Measurements from ENCODE around the gene TENT4A.

Gene TENT4A

DNA sequence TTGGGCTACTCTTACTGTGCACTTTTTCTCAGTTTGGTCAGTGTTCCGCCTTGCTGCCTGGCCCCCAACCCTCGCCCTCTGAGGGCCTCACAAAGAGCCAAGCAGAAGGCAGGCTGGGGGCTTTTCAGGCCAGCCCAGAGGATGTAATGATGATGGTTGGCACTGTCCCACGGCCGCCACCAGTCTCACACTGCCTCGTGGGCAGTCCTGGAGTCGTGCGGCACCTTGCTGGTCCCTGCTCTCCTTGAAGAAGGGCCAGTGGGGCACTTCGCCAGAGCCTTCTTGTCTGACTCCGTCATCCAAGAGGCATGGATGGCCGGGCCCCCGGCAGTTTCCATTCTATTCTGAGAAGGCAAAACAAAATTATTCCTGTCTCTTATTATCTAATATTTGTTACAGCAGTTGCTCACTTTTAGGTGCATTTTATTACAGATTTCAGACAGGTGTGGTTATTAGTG lies 21.0 kb downstream of the TENT4A start:
- DNase-seq, result no peak

DNA sequence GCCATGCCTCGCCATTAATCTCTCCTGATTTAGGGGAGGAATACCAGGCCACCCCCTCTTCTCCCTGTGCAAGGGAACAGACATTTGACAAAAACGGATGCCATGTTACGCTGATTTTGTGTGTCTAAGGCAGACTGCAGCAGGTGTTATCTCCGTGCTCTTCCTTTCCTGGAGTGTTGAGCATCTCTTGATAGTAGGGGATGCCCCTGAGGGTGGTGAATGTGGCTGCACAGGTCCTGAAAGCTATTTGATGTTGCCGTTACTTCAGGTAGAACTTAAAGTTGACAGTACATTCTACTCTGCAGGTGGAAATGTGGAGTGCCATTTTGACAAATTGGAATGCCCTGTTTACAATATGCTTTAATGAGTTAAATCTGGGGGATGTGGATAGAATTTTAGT lies 21.5 kb downstream of the TENT4A start:
- DNase-seq, result no peak

DNA sequence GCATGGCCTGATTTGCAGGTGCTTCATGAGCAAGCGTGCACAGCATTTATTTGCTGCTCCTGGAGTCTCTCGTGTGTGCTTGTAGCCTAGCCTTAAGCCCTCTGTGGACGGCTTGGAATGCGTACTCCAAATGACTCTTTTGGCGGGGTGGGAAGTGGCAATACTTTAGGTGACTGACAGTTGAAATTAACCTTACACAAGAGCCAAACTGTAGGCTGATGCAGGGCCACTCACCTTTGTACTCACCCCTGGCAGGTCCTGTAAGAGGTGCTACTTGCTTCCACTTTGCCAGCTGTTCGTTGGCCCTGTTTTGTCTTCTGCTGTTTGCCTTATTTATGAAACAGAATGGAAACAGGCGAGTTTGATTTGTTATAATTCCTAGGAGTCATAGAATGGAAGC lies 22.9 kb downstream of the TENT4A start:
- DNase-seq, result no peak

DNA sequence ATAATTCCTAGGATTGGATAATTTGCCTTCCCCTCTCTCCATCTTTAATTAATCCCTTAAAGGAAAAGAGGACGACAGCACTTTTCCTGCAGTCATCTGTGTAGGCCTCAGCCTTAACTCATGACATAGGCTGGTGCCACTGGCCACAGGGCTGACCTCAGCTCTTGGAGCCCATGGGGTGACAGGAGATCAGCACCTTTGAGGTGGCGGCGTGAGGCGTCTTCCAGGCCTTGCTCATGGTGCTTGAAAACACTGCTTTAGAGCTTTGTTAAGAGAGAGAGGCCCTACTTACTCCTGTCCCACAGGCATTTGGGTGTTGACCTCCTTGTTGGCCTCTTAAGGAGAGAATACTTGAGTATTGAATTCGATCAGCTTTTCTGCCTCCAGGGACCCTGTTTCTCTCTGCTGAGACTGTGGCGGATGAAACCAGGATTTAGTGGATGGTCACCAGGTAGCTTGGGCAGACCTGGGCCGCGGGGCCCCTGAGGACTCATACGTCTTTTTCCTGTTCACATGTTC lies 23.4 kb downstream of the TENT4A start:
- DNase-seq, result no peak

DNA sequence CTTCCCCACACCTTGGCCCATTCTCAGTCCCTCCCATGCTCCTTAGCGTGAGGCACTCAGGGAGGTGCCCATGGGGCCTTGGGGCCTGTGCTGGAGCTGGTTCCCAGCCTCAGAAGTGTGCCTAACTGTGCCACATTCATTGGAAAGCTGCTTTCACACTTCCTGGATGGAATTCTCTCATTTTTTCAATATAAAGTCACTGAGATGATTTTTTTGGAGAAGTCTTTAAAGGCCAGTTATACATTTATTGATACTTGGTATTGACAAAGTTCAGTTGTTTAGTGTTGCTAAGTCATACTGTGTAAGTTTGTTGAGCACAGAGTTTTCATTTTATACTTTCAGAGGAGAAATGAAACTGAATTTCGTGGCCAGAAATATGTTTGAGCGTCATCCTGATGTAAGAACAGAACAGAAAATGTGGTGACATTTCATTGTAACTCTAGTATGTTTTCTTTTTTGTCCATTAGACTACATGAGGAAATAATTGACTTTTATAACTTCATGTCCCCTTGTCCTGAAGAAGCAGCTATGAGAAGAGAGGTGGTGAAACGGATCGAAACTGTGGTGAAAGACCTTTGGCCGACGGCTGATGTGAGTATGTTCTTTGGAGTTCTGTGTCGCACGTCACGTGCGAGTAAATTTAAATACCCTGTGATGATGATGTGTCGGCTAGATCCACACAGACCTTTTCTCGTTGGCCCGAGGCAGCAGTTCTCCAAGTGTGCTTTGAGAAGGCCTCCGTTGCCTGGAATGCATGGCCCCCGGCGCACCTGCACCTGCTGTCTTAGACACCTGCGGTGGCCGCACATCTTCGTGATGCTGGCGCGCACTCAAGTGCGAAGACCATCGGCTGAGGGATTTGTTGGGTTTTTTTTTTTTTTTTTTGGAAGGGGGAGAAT lies 24.1 kb downstream of the TENT4A start:
- DNase-seq, result no peak

DNA sequence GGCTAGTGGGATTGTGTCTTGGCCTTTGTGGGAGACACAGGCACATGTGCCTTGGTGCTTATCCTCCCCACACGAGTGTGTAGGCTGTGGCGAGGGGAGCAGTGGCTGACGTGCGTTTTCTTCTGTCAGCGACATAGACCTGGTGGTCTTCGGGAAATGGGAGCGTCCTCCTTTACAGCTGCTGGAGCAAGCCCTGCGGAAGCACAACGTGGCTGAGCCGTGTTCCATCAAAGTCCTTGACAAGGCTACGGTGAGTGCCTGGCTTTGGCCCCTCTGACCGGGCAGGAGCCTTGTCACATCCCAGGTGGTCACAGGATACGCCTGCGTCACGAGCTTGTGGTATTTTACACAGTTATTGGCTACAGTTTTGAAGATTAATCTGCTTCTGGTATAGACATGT lies 26.4 kb downstream of the TENT4A start:
- no peak for DNase-seq

DNA sequence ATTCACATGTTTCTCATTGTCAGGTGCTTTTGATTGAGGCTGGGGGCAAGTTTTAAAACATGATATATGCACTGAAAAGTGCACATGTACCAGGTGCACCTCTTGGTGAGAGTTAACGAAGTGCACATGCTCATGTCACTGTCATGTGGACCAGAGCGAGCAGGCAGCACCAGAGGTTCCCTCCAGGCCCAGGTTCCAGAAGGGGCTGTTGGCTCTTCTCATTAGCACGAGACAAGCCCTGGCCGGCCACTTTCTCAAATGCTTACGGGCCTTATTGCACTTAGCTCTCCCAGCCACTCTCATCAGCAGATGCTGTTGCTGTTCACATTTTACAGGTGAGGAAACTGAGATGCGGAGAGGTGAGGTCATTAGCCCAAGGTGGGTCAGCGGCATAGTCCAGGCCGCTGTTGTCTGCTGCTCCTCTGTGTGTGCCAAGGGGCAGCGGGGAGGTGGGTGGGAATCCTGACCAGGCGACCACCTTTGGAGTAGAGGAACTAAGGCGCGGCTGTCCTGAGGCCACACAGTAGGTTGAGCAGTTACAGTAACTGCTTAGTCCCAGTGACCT lies 27.4 kb downstream of the TENT4A start:
- DNase-seq, result no peak

DNA sequence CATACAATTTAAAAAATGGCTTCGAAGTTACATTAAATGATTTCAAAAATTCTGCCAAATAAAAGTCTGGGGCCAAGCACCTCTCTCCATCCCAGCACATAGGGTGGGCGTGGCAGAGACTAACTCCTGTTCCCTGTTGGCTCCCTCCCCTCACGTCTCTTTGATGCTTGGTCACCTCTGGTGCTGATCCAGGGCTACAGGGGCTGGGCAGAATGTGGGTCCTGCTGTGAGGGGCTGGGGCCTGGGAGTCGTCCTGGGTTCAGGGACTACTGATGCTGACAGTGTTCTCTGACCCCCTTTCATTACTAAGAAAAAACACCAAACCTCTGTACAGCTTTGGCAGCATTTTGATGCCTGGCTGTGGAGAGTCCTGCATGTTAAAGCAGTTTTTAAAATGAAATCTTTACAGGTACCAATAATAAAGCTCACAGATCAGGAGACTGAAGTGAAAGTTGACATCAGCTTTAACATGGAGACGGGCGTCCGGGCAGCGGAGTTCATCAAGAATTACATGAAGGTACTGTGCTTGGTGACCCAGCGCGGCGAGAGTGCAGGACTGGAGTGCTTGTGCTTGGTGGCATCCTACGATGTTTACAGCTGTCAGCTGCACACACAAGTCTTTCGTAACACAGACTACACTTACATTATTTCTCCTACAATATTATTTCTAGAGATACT lies 29.0 kb downstream of the TENT4A start:
- no peak for DNase-seq

DNA sequence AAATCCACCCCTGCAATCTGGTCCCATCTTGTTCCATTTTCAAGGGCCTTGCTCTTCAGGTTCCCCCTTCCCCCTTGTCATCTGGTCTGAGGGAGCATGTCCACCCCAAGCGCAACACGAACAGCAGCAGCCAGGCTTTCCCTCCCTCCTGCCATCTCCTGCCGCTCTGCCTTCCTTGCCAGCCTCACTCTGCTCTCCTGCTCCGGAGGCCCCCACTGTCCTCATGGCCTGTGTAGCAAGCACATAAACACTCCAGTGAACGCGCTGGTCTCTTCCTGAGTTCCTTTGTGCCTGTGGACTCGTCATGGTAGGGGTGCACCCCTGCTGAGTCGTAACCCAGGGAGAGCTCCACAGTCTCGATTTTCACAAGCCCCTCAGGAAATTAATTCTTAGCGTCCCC lies 29.9 kb downstream of the TENT4A start:
- DNase-seq, result no peak

DNA sequence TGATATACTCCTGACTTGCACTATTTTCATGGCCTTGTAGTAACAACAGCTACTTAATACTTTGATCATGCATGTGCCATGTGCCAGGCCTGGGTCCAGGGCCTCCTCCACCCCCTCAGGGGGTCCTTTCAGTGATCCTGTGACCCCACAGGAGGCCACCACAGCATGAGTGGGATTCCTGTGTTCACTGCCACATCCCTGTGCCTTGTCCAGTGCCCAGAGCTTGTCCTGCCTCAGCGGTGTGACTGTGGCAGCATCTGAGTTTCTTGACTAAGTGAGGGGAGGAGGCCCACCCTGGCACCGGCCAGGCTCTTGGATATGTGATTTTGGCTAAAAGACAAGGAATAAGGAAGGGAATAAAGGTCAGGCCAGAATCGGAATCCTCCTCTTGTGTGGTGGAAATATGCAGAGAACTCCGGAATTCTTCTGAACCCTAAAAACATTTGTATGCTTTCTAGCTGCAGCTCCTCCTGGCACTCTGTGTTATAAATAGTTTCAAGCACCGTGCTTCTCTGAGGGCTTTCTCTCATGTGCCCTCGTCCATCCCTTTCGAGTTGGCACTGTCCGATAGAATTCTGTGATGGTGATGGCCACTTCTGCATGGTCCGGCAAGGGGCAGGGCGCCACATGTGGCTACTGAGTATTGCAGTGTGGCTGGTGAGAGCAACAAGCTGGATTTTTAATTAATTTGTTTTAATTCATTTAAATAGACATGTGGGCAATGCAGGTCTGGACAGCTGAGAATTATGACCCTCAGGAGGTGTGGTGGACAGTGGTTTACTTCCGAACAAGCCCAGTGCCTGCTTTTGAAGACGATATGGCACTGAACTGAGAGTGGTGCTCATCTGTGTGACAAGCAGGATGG lies 31.8 kb downstream of the TENT4A start:
- DNase-seq, result no peak

DNA sequence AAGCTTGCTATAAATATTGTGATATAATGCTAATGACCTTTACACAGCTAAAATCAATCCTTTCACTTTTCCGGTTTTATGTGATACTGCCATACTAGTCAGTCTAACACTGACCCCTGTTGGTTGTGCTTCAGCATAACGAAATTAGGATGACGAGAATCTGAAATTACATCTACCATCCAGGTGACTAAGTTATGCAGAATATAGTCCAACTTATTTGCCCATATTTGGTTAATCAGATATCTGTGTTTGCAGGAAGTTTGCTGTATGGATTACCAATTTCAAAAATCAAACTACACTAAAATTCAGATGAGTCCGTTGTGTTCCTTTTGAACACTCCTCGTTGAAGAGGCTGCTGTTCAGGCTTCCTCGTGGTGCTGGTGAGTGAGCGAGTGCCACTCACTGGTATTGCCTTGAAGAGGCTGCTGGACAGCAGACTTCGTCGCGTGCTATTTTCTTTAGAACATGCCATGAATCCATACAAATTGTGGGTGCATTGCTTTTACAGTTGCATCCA lies 32.5 kb downstream of the TENT4A start:
- DNase-seq, result peak; percentile 36

DNA sequence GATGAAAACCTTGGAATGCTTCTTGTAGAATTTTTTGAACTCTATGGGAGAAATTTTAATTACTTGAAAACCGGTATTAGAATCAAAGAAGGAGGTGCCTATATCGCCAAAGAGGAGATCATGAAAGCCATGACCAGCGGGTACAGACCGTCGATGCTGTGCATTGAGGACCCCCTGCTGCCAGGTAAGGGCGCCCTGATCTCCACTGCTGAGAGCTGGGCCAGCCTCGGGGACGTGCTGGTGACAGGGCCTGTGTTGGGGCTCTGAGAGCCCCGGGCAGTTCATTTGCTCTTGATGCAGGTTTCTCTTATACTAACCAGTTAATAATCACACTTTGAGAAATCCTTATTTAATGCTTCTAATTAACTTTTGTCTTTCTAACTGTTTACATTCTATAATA lies 33.0 kb downstream of the TENT4A start:
- DNase-seq, result no peak

DNA sequence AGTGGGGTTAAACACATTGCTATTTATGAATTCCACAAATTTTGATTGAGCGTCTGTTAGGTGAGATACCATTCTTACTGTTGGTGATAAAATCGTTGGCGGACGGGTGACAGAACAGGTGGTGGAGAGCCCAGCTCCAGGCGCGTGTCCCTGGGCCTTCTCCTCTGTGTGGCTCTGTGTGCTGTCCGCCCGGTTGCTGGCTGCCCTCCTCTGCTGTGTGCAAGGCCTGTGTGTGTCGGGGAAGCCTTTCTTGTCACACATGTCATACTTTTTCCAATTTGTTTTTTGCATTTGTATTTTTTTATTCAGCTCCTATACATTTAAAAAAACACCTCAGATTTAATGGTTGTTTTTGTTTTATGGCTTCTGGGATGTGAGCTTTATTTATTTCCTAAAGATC lies 33.9 kb downstream of the TENT4A start:
- no peak for DNase-seq

DNA sequence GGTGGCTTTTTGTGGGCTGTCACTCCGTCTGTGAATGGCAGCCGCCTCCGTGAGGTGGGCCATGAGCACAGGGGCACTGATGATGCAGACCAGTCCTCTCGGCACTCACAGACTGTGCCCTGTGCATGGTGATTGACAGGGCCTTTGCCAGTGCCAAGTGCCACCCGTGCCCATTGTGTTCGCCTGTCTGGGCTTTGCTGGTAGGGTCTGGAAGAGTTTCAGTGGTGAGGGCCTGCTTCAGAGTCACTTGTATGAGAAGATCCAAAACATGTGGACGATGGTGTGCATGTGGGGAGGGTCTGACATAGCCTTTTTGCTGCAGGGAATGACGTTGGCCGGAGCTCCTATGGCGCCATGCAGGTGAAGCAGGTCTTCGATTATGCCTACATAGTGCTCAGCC lies 34.9 kb downstream of the TENT4A start:
- no peak for DNase-seq

DNA sequence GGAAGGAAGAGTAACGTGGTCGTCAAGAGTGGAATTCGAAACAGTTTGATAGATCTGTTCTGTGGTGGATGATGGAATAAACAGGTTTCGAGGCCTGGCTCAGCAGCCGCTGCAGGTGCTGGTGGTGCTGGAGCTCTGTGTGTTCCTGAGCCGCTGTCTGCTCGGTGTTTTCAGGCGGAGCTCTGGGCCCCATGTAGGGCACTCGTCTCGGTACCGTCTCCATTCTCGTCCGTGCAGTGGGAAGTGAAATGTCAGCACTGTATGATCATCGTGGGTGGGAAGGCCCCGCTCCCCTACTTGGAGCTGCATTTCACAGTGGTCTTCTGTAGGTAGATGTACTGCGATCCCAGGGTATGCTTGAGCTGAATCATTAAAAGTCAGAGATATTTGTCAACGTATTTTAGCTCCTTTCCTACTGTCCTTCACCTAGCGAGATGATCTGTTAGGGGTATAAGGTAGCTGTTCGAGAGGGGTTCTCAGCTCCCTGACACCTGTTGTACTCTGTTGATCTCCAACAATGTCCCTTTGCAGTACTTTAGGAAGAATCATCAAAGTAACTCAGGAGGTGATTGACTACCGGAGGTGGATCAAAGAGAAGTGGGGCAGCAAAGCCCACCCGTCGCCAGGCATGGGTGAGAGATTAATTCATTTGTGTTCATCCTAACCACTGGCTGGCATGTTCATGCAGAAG lies 35.9 kb downstream of the TENT4A start:
- no peak for DNase-seq

DNA sequence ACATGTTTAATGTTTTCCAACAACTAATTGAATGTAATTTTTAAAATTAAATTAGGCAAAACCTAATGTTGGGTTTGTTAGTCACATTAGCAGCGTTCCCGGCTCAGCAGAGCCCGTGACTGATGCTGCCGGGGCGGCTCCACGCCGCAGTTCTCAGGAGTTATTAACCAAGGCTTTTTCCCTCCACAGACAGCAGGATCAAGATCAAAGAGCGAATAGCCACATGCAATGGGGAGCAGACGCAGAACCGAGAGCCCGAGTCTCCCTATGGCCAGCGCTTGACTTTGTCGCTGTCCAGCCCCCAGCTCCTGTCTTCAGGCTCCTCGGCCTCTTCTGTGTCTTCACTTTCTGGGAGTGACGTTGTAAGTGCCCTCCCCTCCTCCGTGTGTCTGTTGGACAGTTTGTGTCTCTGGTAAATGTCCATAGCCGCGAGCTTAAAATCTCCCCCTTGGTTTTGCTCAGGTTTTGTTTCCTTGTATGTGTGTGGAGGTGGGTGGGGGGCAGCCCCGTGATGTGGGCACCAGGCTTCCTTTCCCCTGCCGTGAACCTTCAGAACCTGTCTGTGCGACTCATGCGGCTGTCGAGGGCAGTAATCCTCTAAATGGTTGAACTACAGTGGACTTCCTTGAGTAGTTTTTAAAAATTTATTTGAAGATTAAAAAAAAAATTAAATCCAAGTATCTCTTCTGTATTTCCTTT lies 37.1 kb downstream of the TENT4A start:
- no peak for DNase-seq

DNA sequence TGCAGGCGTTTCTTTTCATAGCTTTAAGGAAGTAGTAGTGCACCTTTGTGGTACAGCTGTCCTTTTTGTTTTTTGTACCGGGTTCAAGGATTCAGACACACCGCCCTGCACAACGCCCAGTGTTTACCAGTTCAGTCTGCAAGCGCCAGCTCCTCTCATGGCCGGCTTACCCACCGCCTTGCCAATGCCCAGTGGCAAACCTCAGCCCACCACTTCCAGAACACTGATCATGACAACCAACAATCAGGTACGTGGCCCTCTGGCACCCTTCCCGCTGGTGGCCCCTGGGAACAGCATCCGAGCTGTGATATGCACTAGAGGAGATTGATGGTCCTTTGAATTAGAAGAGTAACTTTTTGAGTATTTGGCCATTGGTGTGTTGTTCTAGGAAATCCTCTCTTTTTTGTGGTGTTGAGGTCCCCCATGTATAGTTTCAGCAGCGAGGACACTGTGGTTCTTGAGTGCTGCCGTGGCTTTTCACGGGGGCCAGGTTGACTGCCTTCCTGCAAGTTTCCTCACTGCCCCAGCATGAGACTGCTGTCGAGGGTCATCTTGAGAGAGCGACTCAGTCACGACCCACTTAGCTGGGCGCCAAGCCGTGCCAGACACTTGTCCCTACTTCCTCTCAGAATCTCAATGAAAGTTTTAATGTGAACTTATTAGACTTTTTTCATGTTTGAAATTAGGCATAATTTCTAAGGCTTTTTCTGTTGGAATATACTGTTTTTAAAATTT lies 37.9 kb downstream of the TENT4A start:
- no peak for DNase-seq

DNA sequence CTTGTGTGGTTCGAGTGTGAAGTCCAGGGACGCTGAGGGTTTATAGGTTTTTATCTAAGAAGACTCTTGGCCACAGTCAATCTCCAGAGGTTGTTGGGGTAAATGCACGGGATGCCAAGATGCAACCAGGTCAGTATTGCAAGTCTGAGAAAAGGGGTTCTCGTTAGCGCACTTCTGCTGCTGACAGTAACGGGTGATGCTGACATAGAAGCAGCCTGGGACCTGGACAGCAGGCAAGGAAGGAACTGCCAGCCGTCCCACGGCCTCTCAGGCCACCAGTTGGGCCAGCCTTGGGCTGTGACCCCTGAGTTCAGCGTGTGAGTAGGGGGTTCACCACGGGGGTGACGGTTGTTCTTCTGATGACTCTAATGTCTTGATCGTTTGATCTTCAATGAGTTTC lies 39.0 kb downstream of the TENT4A start:
- no peak for DNase-seq

DNA sequence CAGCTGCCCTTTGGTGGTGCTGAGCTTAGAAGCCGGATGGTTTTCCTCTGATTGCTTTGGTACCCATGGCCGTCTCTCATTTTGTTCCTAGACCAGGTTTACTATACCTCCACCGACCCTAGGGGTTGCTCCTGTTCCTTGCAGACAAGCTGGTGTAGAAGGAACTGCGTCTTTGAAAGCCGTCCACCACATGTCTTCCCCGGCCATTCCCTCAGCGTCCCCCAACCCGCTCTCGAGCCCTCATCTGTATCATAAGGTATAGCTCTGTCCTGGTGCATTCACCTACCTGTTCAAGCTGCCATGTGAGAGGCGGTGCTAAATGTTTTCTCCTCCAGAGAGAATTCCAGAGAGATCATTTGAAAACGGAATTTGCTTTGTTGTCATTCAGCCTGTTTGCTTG lies 39.5 kb downstream of the TENT4A start:
- no peak for DNase-seq

DNA sequence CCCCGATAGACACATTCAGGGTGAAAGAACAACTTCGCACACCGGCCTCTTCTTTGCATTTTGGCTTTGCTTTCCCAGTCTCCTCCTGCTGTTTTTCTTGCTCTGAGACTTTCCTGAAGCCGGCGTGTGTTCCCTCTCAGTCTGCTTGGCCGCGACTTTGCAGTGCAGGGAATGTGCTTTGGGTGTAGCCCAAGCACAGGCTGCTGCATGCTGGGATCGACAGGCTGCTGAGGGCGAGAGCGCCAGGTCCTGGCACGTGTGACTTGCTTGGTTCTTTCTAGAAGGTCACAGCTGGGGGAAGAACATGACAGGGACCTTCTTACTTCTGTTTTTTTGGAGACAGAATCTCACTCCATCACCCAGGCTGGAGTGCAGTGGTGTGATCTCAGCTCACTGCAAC lies 40.6 kb downstream of the TENT4A start:
- no peak for DNase-seq

DNA sequence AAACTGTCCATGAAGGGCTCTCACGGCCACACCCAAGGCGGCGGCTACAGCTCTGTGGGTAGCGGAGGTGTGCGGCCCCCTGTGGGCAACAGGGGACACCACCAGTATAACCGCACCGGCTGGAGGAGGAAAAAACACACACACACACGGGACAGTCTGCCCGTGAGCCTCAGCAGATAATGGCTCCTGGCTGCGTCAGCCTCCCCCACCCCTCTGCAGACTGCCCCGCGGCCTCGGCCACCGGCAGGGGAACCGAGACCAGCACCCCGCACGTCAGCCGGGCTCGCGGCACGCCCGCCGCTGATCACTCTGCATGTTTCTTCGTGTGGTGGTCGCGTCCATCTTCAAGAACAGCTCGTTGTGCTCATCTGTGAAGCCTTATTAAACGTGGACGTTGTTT lies 41.5 kb downstream of the TENT4A start:
- no peak for DNase-seq

Data from NCI-H146 (cell line).